ENCODE measurements around the gene PCDH1. TPM values are rescaled to one million over a fixed set of nuclear protein-coding genes. Genes with fewer than 3 reads are reported as not detected.

PCDH1 gene
- total RNA-seq = 43.8 TPM
- long read RNA-seq, partial matches to known transcripts = 5 of 15 reads
- long read RNA-seq, other reads (novel, unspliced or antisense) = 10 of 15 reads

GRCh38 chr5:141878186-141878710 is at the start of gene PCDH1:
Gene PCDH1, minus strand, starts transcription at chr5:141878410. Its CDS starts 148 bp downstream, at chr5:141878262.
- DNase-seq (ENCODE audit: low spot score) = peak; percentile 85

- no peak for DNase-seq (ENCODE audit: low spot score)
Measured at GRCh38 chr5:141926434-141926833, 48.2 kb upstream of the PCDH1 start.

GRCh38 chr5:141923448-141924313 is 45.5 kb upstream of the PCDH1 start, which contains the start of gene DELE1:
Gene DELE1, plus strand, starts transcription at chr5:141923871. Its CDS starts 71 bp downstream, at chr5:141923942.
- DNase-seq (ENCODE audit: low spot score) = peak; percentile 98

GRCh38 chr5:141922827-141923447 is 44.7 kb upstream of the PCDH1 start:
- DNase-seq (ENCODE audit: low spot score) = peak; percentile 55

GRCh38 chr5:141920771-141921170 is 42.6 kb upstream of the PCDH1 start:
- peak; percentile 26 for DNase-seq (ENCODE audit: low spot score)

- peak; percentile 43 for DNase-seq (ENCODE audit: low spot score)
Measured at GRCh38 chr5:141919218-141920119, 41.3 kb upstream of the PCDH1 start.

- DNase-seq (ENCODE audit: low spot score) = no peak
Measured at GRCh38 chr5:141917760-141918159, 39.5 kb upstream of the PCDH1 start.

- no peak for DNase-seq (ENCODE audit: low spot score)
Measured at GRCh38 chr5:141916522-141916921, 38.3 kb upstream of the PCDH1 start.

- peak; percentile 57 for DNase-seq (ENCODE audit: low spot score)
Measured at GRCh38 chr5:141915881-141916336, 37.7 kb upstream of the PCDH1 start.

GRCh38 chr5:141914797-141915196 is 36.6 kb upstream of the PCDH1 start:
- DNase-seq (ENCODE audit: low spot score) = no peak

GRCh38 chr5:141914199-141914743 is 36.1 kb upstream of the PCDH1 start:
- DNase-seq (ENCODE audit: low spot score) = no peak

- no peak for DNase-seq (ENCODE audit: low spot score)
Measured at GRCh38 chr5:141913560-141914198, 35.5 kb upstream of the PCDH1 start.

GRCh38 chr5:141910271-141910673 is 32.1 kb upstream of the PCDH1 start:
- DNase-seq (ENCODE audit: low spot score) = no peak

GRCh38 chr5:141909212-141909611 is 31.0 kb upstream of the PCDH1 start:
- DNase-seq (ENCODE audit: low spot score) = no peak

- no peak for DNase-seq (ENCODE audit: low spot score)
Measured at GRCh38 chr5:141908796-141909195, 30.6 kb upstream of the PCDH1 start.

- DNase-seq (ENCODE audit: low spot score) = no peak
Measured at GRCh38 chr5:141906972-141907371, 28.8 kb upstream of the PCDH1 start.

GRCh38 chr5:141906517-141906916 is 28.3 kb upstream of the PCDH1 start:
- DNase-seq (ENCODE audit: low spot score) = no peak

- DNase-seq (ENCODE audit: low spot score) = no peak
Measured at GRCh38 chr5:141904551-141904950, 26.3 kb upstream of the PCDH1 start.

- DNase-seq (ENCODE audit: low spot score) = no peak
Measured at GRCh38 chr5:141903261-141903660, 25.1 kb upstream of the PCDH1 start.

Measured in mesenteric fat pad (tissue), 1 donor.